Brain microvascular endothelial cell (primary cell): ENCODE measurements around the gene LRRC1.

ENCODE experiments used
- DNase-seq: peaks from one replicate; pipeline ENCODE4 v3.0.0-alpha.2; 2020
- H3K27ac ChIP-seq: fragments of 250-450 bp; sonication (Bioruptor Pico); 2 replicates; pipeline ENCODE4 v1.5.1; 2020; ENCODE audit warnings: mild to moderate bottlenecking, moderate library complexity
- H3K27me3 ChIP-seq: fragments of 250-450 bp; sonication (Bioruptor Pico); replicated peaks from 2 replicates; pipeline ENCODE4 v1.5.1; 2020; ENCODE audit warnings: mild to moderate bottlenecking
- H3K36me3 ChIP-seq: fragments of 250-450 bp; sonication (Bioruptor Pico); replicated peaks from 2 replicates; pipeline ENCODE4 v1.5.1; 2020; ENCODE audit warnings: mild to moderate bottlenecking
- H3K4me3 ChIP-seq: 2 replicates; pipeline ENCODE4 v1.5.1; 2011; ENCODE audit warnings: low read depth, mild to moderate bottlenecking, control low read depth, low read length, moderate library complexity
- in situ Hi-C: cut with HindIII; loops from 2 replicates; pipeline ENCODE4 v1.10.0; 2017; ENCODE audit warnings: low sequenced_read_pairs, low pct_ligation_motif_present
- TF ChIP-seq, protein P1 (sequence below): IDR thresholded peaks from 2 replicates; pipeline ENCODE4 v1.5.1; 2011; ENCODE audit warnings: low read depth, mild to moderate bottlenecking, moderate library complexity, low read length, control low read depth, inconsistent platforms; ENCODE audit errors: missing control alignments

The LRRC1 gene

DNA sequence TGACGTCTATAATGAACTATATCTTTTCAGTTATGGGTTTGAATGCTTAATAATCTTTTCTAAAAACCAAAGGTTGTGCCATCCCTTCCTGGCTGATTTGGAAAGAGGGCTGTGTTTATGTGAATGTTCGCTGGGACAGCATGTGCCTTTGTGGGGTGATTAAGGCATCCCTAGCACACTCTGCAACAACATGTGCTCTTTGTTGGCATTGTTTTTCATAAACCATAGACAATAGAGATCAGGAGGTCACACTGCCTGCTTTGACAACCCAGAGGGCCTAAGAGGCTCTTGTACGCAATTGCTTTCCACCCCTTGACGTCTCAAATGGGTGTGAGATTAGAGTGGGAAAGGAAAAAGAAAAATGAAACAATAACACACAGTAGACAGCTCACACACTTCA, 116.0 kb downstream of the LRRC1 start:
- TF ChIP-seq, protein P1, sequence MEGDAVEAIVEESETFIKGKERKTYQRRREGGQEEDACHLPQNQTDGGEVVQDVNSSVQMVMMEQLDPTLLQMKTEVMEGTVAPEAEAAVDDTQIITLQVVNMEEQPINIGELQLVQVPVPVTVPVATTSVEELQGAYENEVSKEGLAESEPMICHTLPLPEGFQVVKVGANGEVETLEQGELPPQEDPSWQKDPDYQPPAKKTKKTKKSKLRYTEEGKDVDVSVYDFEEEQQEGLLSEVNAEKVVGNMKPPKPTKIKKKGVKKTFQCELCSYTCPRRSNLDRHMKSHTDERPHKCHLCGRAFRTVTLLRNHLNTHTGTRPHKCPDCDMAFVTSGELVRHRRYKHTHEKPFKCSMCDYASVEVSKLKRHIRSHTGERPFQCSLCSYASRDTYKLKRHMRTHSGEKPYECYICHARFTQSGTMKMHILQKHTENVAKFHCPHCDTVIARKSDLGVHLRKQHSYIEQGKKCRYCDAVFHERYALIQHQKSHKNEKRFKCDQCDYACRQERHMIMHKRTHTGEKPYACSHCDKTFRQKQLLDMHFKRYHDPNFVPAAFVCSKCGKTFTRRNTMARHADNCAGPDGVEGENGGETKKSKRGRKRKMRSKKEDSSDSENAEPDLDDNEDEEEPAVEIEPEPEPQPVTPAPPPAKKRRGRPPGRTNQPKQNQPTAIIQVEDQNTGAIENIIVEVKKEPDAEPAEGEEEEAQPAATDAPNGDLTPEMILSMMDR, result no peak
- Histone ChIP-seq H3K4me3 (no peak overlapping the region), H3K27me3 (no peaks in the 10 kb centered on the region), H3K36me3 (no peaks in the 10 kb centered on the region), H3K27ac (no peak overlapping the region)
- DNase-seq, result no peak
- in situ Hi-C loops, result no loop called here

DNA sequence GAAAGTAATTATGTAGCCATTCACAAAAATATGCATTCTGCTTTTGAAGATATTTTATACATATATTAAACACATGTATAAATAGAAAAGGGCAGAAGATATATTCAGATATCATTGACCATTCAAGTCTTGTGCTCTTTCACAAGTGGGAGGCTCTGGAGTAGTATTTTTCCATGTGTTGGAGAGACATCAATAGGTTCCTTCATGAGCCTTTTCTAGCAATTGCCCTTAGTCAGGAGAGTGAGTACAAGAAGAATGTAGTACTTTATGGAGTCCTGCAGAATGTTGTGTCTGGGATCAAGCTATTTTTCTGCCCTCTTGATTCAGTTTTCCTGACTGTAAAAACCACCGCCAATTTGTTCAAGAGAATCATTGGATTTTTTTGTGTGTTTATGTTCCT, 117.9 kb downstream of the LRRC1 start:
- in situ Hi-C loops, result no loop called here
- Histone ChIP-seq H3K4me3 (no peak overlapping the region), H3K36me3 (no peaks in the 10 kb centered on the region), H3K27me3 (no peaks in the 10 kb centered on the region), H3K27ac (no peak overlapping the region)
- DNase-seq, result no peak
- TF ChIP-seq, protein P1, result no peak

DNA sequence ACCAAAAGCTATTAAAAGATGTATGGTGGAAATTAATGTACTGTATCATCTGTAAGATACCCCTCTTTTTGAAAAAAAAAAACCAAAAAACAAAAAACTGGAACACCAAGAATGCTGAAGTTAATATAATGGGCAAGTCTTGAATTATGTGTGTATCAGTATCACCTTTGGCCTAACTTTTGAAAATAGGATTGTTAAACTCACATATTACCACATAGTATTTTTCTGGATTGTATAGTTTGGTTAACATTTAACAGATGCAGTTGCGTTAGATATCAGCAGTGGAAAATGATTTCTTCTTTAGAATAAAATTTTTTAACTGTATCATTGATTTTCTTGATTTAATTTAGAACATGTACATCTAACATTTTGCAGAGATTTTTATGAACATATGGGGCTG, 118.5 kb downstream of the LRRC1 start:
- TF ChIP-seq, protein P1, result no peak
- DNase-seq, result no peak
- Histone ChIP-seq H3K4me3 (no peak overlapping the region), H3K27me3 (no peaks in the 10 kb centered on the region), H3K36me3 (no peaks in the 10 kb centered on the region), H3K27ac (no peak overlapping the region)
- in situ Hi-C loops, result no loop called here

DNA sequence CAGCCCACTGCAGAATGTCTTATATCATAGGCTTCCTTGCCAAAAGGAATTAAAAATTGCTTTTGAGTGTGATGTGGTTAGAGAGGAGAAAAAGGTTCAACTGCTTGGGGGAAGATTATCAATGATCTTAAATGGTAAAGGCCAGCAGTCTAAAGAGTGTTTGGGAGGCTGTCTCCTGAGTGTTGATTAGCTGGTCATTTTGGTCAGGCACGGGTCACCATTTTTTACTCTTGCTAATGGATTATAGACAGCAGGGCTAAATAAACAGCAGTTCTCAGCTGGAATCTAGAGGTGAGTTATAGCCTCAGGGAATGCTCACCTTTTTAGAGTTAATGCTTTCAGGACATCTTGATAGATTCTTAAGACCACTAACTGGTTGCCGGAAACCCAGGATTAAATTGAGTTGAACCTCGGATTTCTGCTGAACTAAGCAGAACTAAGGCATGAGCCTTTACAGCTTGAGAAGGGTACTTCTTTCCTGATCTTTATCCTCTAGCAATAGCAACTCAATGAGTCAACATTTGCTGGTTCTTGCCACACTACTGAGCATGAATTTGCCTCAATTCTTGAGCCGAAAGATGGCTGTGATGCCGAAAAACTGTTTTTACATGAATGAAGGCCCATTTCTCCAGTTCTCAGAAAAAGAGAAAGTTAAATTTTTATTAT, 120.4 kb downstream of the LRRC1 start:
- H3K27ac ChIP-seq, result no peak overlapping the region
- no peaks in the 10 kb centered on the region for H3K36me3 ChIP-seq
- in situ Hi-C loops, result no loop called here
- TF ChIP-seq, protein P1, result no peak
- no peak for DNase-seq
- no peak overlapping the region for H3K4me3 ChIP-seq
- no peaks in the 10 kb centered on the region for H3K27me3 ChIP-seq

DNA sequence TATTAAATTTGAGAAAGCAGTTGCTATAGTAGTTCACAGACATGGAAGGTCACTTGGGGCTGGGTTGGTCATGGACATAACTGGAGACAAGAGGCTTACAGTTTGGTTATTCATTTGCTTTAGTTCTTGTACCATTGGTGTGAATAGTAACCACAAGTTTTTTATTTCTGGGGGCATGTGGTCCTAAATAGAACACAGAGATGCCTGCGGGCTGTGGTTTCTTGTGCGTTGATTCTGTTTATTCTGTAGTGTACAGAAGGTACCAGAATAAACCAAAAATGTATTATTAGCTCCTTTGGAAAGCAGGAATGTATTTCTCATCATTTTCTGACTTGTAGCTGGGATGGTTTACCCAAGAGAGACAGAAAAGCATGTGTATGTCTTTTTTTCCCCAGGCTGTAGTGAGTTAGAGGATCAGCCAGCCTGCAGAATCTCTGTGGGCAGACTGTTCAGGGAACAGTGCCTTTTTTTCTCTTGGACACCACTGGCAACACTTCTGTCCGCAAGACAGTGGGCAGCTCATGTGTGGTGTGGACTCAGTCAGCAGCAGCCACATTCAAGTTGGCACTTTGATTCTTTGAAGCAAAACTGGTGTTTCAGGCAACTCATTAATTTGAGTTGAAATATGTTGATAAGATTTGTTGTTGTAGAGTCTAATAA, 122.1 kb downstream of the LRRC1 start:
- in situ Hi-C loops, result no loop called here
- H3K27ac ChIP-seq, result no peak overlapping the region
- TF ChIP-seq, protein P1, result no peak
- H3K36me3 ChIP-seq, result no peaks in the 10 kb centered on the region
- H3K27me3 ChIP-seq, result no peaks in the 10 kb centered on the region
- no peak for DNase-seq
- no peak overlapping the region for H3K4me3 ChIP-seq

DNA sequence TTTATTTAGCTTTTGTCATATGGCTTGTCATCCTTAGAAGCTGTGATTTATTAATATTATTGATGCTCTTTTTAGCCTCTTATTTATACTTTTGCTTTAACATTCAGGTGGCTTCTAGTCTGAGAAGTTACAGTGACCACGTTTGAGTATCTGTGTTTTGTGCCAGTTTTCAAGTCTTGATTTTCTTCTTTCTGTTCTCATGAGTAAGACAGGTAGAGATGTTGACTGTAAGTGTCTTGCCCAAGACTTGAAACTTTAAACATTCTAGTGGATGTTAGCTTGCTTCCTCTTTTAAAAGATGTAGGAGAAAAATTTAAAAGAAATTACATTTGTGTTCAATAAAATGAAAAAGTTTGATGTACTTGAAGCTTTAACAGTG, 122.6 kb downstream of the LRRC1 start:
- H3K27ac ChIP-seq, result no peak overlapping the region
- H3K4me3 ChIP-seq, result no peak overlapping the region
- TF ChIP-seq, protein P1, result no peak
- H3K36me3 ChIP-seq, result no peaks in the 10 kb centered on the region
- in situ Hi-C loops, result no loop called here
- no peaks in the 10 kb centered on the region for H3K27me3 ChIP-seq
- no peak for DNase-seq
